ENCODE data around the gene USO1.

DNA sequence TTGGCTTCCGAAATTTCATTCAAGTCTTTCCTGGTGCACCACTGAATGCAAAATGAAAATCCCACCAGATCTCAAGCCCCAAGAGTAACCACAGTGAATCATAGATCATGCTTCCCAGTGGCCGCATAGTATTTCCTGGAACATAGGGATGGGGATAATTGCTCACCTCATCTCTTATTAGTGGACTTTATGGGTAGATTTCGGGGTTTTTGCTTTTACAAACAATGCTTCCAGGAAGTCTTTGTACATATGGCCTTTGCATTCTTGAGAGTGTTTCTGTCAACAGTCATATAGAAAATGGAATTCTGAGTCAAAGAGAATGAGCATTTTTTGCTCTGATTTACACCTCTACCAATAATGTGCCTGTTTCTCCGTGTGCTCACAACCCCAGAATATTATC lies 124.5 kb downstream of the USO1 start:
- TF ChIP-seq, protein P1, sequence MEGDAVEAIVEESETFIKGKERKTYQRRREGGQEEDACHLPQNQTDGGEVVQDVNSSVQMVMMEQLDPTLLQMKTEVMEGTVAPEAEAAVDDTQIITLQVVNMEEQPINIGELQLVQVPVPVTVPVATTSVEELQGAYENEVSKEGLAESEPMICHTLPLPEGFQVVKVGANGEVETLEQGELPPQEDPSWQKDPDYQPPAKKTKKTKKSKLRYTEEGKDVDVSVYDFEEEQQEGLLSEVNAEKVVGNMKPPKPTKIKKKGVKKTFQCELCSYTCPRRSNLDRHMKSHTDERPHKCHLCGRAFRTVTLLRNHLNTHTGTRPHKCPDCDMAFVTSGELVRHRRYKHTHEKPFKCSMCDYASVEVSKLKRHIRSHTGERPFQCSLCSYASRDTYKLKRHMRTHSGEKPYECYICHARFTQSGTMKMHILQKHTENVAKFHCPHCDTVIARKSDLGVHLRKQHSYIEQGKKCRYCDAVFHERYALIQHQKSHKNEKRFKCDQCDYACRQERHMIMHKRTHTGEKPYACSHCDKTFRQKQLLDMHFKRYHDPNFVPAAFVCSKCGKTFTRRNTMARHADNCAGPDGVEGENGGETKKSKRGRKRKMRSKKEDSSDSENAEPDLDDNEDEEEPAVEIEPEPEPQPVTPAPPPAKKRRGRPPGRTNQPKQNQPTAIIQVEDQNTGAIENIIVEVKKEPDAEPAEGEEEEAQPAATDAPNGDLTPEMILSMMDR (IDR thresholded peaks at IDR 0.05): no peak
- no peak for TF ChIP-seq POLR2A (IDR thresholded peaks at IDR 0.05)

All from body of pancreas (tissue), 4 donors.